Astrocyte of the cerebellum (primary cell): ENCODE measurements around the gene SLC6A18.

Experiments used
- DNase-seq: peaks from one replicate; pipeline ENCODE4 v3.0.0-alpha.2; 2011; ENCODE audit warnings: low read depth
- H3K4me3 ChIP-seq: 2 replicates; pipeline ENCODE4 v1.5.1; 2011; ENCODE audit warnings: mild to moderate bottlenecking, low read depth, low read length, moderate library complexity
- CTCF ChIP-seq: IDR thresholded peaks from 2 replicates; pipeline ENCODE4 v1.5.1; 2012; ENCODE audit warnings: low read length, low read depth, moderate library complexity, mild to moderate bottlenecking; ENCODE audit errors: missing control alignments
- in situ Hi-C: cut with HindIII; loops from 2 replicates; pipeline ENCODE4 v1.10.0; 2017; ENCODE audit warnings: low sequenced_read_pairs

SLC6A18 gene

GRCh38 chr5:1192971-1193590, 32.1 kb upstream of the SLC6A18 start:
- no peak for TF ChIP-seq CTCF
- in situ Hi-C loops, result no loop called here
- no peak overlapping the region for H3K4me3 ChIP-seq
- no peak for DNase-seq

- no peak for DNase-seq
- TF ChIP-seq CTCF, result no peak
- no peak overlapping the region for H3K4me3 ChIP-seq
- in situ Hi-C loops, result no loop called here
Observed at GRCh38 chr5:1193591-1193985, 31.6 kb upstream of the SLC6A18 start.

GRCh38 chr5:1194378-1194777, 30.8 kb upstream of the SLC6A18 start:
- no peak overlapping the region for H3K4me3 ChIP-seq
- DNase-seq, result no peak
- no peak for TF ChIP-seq CTCF
- in situ Hi-C loops, result no loop called here

- in situ Hi-C loops, result no loop called here
- no peak overlapping the region for H3K4me3 ChIP-seq
- no peak for TF ChIP-seq CTCF
- DNase-seq, result no peak
Observed at GRCh38 chr5:1195439-1195838, 29.7 kb upstream of the SLC6A18 start.

GRCh38 chr5:1195916-1196315, 29.3 kb upstream of the SLC6A18 start:
- in situ Hi-C loops, result no loop called here
- H3K4me3 ChIP-seq, result no peak overlapping the region
- DNase-seq, result no peak
- no peak for TF ChIP-seq CTCF

GRCh38 chr5:1196562-1196961, 28.6 kb upstream of the SLC6A18 start:
- no peak for TF ChIP-seq CTCF
- H3K4me3 ChIP-seq, result no peak overlapping the region
- in situ Hi-C loops, result no loop called here
- no peak for DNase-seq
